ENCODE results near the gene COX6A2.

DNA sequence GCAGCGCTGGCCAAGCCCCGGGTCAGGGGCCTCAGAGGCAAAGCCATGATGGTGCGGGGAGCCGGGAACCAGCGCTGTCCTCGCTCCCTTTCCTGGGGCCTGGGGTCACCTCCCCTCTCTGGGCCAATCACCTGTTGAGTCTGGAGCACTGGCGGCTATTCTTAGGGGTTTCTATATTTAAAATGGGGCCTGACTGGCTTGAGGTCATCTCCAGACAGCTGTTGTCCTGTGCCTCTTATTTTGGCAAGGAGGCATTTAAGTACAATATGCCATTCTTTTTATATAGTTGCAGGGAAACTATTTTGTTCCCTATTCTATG lies at the start of gene COX6A2:
- TF ChIP-seq, protein P1, sequence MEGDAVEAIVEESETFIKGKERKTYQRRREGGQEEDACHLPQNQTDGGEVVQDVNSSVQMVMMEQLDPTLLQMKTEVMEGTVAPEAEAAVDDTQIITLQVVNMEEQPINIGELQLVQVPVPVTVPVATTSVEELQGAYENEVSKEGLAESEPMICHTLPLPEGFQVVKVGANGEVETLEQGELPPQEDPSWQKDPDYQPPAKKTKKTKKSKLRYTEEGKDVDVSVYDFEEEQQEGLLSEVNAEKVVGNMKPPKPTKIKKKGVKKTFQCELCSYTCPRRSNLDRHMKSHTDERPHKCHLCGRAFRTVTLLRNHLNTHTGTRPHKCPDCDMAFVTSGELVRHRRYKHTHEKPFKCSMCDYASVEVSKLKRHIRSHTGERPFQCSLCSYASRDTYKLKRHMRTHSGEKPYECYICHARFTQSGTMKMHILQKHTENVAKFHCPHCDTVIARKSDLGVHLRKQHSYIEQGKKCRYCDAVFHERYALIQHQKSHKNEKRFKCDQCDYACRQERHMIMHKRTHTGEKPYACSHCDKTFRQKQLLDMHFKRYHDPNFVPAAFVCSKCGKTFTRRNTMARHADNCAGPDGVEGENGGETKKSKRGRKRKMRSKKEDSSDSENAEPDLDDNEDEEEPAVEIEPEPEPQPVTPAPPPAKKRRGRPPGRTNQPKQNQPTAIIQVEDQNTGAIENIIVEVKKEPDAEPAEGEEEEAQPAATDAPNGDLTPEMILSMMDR (conservative IDR thresholded peaks at IDR 0.05; ENCODE audit: low read length) = no peak
- no peak for TF ChIP-seq EZH2phosphoT487 (IDR thresholded peaks at IDR 0.05; ENCODE audit: borderline replicate concordance, low read depth, low read length)
